GM19463 (cell line): ENCODE data around the gene THTPA.
"Not testable (repeated sequence)": the region's sequence is repeated elsewhere in the genome, so short reads cannot be mapped to it uniquely, and the experiment has no call there.

ENCODE experiments used
- ATAC-seq: cut with Tn5 transposase; IDR thresholded peaks from one replicate; pipeline ENCODE4 v1.9.1; 2021; ENCODE audit warnings: mild to moderate bottlenecking, moderate library complexity; ENCODE audit not compliant: unreplicated experiment

THTPA gene

DNA sequence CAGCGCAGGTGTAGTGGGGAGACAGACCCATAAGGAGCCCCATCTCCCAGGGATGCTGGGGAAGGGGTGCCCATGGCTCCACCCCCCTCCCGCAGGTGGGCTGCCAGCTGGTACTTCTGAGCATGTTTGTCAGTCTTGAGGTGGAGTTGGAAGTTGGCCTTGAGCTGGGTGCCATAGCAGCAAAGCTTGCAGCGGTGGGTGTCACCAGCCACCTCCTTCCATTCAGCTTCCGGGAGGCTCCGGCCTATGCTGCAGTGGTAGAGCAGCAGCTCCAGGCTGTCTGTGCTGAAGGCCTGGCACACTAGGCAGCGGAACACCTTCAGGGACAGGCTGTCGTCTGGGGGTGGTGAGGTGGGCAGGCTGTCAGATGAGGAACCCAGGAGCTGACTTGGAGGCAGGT lies 23.4 kb upstream of the THTPA start:
- no peak for ATAC-seq

DNA sequence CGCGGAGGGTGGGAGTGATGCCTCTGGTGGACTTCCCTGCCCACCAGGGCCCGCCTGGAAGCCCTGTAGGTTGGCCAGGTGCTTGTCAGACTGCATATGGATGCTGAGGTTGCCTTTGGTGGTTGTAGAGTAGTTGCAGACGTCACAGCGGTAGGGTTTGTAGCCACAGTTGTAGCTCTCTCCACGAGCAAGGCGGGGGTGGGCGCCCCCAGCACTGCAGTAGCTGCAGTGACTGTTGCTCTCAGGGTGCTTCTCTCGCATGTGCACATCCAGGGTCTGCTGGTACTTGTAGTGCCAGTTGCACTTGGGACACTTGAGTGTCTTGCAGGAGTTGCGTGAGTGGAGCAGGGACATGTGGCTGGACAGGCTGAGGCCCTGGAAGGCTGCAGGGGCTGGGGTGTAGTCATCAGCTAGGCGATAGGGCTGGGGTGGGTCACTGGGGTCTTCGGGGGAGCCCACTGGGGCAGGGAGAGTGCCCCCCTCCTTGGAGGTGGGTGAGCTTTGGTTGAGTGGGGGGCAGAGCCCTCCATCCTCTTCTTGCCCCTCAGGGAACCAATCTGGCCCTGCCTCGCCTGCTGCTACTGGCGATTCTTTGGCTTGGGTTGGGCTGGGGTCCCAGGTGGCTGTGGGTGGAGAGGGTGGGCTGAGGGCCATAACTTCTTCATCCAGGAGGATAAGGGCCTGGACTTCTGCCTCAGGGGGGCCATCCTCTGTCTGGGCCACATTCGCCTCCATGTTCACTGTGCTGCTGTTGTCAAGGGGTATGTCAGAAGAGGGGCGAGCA lies 22.2 kb upstream of the THTPA start:
- ATAC-seq: no peak

DNA sequence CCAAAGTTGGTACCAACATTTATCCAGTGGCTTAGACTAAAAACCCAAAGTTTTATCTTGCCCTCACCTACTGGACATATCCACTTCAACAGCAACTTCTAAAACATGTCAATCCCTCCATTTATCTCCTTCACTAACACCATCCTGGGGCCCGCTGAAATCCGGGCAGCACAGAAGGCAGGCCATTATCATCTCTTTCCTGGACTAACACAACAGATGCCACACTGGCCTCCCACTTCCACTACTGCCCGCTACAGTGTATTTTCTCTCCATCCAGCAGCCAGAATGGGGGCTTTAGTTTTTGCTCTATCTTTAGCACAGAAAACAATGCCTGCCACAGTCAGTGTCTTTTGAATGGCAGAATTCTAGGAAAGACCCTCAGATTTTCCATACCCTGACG lies 20.1 kb upstream of the THTPA start:
- no peak for ATAC-seq

DNA sequence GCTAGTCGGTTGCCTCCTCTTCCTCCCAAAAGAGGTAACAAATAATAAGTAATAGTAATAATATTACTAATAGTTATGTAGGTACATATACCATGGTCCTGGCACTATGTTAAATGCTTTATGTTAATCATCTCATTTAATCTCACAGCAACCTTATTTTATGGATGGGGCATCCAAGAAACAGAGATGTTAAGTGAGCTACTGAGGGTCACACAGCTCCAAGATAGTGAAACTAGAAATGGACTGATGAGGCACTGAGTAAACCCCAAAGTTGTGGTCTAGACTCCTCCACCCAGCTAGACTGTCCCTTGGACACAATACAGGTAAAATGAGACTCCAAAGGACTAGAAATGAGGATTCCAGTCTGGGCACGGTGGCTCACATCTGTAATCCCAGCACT lies 19.6 kb upstream of the THTPA start:
- ATAC-seq: no peak

DNA sequence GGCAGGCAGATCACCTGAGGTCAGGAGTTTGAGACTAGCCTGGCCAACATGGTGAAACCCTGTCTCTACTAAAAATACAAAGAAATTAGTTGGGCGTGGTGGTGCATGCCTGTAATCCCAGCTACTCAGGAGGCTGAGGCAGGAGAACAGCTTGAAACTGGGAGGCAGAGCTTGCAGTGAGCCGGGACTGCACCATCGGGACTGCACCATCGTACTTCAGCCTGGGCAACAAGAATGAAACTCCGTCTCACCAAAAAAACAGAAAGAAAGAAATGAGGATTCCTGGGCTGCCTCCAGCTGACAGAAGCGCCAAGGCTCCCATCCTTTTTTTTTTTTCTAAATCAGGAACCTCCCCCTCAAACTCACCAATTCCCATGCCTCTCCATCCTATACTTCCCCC lies 19.2 kb upstream of the THTPA start:
- ATAC-seq: not testable (repeated sequence)

DNA sequence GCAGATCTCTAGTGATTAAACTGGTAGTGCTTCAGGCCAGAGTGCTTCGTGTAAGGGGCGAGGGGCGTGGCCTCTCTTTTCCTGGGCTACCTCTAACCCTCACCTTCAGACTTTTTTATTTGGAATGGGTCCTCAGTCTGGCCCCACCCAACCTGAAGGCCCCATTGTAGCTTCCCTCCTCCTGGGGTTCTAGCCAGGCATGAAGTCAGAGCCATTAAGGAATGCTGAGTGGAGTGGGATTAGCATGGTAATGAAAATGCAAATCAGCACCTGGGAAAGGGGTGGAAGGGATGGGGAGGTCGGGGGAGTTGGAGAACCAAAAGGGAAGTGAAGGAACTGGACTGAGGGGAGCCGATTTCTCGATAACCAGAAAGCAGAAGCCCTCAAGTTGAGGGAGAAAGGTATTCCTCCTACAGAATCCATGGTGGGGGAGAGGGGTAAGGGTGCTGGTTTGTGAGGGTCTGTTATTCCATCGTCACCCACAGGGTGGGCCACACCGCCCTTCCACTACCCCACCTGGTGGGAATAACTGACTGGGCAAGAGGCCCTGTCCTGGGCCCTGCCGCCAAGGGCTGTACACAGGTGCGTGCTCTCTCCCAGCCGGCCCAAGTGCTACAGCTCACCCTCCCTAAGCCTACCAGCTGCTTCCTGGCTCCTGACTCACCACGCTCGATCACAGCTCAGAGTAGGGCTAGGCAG lies 18.6 kb upstream of the THTPA start:
- no peak for ATAC-seq

DNA sequence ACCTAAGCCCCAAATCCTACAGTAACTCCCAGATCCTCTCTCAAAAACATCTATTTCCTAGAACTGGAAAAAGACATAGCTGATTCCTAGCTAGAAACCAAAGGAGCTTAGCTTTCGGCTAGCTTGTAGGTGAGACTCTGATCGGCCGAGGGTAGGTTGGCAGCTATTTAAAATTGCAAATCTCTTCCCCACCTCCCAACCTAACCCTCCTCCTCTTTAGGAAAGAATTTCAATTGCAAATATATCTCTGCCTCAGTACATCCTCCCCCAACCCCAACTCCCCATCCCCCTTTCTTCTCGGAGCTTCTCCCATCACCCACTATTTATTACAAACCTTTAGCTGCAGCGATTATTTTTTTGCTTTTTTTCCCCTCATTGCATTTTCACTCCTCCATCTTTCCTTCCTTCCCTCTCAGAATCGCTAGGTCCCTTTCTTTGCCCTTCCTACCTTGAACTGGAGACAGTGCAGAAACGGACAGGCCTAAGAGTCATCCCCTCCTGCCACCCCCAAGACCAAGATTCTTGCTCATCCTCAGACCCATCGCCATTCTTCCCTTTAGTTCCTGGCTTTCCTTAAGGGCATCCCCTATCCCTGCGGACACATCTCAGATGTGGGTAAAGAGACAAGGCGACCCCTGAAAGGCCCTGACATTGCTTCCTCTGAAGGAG lies 17.9 kb upstream of the THTPA start:
- no peak for ATAC-seq

DNA sequence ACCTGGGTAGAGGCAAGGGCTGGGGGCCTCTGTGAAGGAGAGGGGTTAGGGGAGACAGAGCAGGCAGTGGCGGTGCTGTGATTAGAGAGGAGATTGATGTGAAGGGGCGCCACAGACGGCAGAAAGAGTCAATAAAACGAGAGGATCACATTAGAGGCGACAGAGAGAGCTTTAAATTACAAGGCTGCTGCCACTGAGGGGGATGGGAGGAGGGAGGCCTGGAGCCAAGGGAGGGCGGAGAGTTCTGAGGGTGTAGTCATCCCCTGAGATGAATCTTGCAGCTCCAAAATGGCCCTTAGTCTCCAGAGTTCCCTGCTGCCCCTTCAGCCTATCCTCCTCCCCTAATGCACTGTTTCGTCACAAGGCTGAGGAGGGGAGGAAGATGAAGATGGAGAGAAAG lies 17.3 kb upstream of the THTPA start:
- ATAC-seq: no peak

DNA sequence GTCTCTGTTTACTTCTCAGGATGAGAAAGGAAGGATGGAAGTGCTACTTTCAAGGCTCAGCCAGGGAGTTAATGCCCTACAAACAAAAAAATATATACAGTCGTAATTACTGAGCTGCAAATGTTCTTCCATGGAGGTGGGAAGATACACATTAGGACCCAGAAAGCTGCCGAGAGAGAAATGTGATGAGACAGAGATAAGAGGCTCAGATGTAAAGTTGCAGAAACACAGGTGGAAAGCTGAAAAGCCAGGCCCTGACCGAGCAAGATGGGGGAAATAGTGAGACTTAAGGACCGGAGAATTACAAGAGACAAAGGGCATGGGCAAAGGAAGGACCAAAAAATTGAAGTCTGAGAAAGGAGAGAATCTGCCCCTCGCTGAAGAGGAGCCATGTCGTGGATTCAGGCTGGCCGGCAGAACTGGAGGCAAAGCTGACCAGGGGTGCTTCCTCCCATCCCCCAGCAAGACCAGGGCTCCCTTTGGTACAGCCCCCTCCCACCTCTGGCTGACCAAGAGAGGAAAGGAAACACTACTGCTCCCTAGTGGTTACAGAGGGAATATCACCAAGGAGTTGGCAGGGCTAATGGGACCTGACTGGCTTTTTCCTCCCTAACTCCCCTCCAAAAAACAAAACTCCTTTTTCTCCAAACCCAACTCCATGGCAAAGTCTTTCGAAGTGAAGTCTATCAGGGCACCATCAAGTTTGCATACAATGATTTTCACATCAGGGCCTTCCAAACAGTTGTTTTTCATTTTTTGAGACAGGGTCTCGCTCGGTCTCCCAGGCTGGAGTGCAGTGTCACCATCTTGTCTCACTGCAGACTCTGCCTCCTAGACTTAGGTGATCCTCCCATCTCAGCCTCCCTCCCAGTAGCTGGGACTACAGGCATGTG lies 16.6 kb upstream of the THTPA start:
- peak; percentile 57 for ATAC-seq

DNA sequence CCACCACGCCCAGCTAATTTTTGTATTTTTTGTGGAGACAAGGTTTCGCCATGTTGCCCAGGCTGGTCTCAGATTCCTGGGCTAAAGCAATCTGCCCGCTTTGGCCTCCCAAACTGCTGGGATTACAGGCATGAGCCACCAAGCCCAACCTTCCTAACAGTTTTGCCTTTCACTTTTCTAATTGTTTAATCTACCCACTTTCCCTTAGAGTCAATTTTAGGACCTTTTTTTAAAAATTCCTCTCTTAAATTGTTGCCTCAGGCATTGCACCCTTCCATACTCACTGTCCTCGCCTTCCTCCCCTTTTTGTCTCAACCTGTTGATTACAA lies 16.0 kb upstream of the THTPA start:
- no peak for ATAC-seq

DNA sequence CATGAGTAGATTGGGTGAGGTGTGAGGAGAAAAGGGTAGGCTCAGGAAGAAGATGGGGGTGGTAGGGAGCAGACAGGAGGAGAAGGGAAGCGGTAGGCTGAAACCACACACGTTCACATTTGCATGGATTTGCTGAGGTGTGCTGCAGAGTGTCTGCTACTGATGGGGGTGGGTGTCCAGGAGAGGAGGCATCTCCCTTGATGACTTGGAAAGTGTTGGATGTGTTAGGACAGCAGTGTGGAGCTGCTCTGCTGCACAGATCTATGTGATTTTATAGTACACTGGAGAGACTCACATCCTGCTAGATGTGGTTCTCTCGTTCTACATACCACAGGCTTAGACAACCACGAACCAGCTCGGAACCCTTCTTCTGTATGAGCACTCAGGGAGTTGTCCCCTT lies 13.8 kb upstream of the THTPA start:
- ATAC-seq: no peak

DNA sequence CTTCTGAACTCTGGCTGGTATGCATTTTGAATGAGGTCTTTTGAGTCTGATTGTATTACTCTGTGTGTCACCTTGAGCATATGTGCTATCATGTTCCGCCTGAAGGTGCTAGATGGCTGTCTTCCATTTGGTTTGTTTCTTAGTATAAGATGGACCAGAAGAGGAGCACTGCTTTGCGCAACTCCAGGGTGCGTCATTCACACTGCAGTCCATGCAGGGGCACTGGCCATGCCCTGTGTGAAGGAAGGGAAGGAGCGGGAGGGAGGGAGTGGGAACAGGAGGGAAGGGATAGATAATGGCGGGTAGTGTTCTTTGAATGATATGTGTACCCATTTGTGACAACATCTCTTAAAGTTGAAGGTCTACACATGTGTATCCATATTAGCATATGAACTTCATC lies 12.7 kb upstream of the THTPA start:
- no peak for ATAC-seq

DNA sequence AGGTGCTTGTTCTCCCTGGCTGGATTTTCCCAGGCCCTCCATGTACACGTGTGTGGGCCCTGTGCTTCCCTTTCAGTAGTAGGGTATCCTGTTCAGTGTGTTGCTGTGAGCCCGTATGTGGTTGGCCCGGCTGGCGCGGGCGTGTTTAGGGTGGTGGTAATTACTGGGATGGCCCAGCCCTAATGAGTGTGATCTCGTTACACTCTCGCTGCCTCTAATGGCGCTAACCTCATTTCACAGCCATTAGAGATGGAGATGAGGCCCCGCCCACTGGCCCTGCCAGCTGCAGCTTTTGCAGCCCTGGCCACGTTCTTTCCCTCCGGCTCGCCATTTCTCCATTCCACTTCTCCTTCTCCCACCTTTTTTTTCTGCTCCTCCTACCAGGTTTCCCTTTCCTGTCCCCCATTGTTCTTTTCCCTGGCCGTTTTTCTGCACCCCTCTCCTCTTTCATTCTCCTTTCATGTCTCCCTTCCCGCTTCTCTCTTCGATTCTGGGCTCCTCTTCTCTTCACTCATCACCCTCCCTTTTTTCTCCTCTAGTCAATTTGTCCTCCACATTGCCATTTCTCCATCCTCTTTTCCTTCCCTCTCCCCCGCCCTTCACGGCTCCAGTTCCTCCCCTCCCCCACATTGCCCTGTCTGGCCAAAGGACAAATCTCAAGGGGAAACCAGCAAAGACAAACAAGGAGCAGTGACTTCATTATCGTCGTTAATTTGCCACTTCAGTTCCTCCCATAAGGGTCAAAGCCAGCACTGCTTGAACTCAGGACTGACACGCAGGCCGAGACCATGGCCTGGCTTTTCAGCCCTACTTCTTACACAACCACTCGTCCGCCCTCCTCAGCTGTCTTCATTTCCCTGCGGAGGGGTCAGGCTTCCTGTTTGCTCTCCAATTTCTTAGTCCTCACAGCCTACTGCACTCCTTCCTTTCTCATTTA lies 11.3 kb upstream of the THTPA start:
- ATAC-seq: no peak

DNA sequence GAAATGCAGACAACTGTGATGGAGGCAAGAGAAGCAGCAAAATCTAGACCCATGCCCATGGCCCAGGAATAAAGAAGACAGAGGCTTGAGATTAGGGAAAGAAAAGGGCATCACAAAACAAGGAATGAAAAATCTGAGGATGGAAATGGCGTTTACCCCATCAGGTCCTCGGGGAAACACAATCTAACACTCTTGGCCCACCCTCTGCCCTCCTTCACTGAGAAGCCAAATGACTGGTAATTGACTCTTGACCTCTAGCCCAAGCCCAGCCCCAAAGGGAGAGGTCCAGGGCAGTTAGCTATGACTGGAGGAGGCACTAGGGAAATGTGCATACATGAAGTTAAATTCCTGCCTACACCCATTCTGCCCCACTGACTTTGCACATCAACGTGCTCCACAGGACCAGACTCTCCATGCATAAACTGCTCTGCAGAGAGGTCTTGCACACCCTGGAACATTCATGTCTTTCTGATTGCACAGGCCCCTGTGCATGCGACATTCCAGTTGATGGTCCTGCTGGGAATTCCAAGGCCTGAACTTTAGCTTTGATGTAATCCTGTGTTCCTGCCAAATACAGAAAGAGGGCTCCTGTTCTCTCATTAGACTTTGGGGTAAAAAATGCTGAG lies 10.2 kb upstream of the THTPA start:
- no peak for ATAC-seq

DNA sequence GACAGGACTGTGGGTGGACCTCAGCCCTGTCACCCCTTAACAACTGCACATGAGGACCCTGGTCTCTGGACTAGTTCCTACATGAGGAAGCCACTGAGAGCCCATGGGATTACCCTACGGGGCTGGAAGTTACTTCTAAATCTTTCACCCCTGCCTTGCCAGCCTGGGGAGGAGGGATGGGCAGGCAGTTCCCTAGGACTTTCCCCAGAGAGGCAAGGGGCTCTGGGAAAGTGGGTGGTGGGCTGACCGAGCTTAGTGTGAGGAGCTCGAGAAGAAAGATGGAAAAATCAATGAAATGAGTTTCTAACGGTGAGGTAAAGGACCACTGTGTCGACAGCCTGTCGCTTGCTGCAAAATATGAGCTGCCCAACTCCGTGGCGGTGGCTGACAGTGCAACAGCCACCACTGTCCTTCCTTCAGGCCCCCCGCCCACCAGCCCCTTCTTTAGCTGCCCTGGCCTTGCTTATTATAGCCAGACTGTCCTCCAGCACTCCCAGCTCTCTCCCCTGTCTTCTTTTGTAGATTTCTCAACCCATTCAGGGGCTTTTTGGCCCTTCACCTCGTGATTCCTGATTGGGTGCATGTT lies 9.5 kb upstream of the THTPA start:
- ATAC-seq: no peak

DNA sequence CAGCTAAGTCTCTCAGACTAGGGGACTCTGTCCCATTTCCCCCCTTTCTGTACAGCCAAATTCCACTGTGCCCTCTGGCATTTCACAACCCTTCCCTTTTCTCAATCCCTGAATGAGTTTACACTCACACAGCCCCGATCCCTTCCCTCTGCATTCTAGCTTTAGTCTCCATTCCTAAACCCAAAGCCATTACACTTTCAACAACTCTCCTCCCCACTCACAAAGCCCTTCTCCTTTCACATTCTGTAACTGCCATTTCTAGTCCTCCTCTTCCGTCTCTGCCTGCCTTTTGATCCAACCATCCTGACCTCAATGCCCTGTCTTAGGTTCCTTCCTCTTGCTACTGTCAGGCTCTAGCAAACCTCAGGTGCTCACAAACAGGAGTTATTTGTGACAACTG lies 8.1 kb upstream of the THTPA start:
- ATAC-seq: no peak

DNA sequence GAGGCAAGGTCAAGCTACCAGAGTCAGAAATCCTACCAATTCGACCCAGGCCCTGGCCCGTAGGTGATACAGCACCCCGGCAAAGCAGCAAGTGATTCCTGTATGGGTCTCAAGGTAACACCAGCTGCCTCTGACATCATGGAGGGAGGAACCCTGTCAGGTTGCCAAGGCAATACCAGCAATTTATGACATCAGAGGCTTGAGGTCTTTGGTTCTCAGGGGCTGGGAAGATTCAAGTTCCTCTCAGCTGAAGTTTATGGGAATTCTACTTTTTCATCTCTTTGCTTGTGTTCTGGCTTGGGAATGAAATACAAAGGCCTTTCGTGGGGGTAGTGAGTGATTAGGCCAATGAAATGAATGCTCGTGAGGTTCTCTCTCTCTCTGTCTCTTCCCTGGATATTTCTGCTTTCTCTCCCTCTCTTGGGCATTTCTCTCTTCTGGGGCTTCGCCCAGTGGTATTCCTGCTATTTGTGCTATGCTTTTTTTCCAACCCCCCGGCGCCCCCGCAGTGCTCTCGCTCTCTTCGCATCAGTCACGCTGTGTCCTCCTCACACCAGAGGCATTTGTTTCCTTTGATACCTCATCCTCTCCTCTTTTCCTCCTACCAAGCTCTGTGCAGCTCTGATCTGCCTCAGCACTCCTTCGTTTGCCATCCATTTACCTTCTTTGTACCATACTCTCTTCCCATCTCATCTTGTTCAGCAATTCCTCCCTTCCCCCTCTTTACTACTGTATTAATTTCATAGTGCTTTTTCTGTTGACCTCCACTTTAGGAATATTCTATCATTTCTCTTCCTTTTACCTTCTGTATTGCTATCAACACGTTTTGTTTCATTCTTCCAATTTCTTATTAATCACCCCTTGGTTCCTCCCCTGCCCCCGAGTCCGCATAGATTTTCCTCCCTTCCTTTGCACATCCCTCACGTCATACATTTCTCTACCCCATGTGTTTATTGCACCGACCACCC lies 7.4 kb upstream of the THTPA start:
- no peak for ATAC-seq

DNA sequence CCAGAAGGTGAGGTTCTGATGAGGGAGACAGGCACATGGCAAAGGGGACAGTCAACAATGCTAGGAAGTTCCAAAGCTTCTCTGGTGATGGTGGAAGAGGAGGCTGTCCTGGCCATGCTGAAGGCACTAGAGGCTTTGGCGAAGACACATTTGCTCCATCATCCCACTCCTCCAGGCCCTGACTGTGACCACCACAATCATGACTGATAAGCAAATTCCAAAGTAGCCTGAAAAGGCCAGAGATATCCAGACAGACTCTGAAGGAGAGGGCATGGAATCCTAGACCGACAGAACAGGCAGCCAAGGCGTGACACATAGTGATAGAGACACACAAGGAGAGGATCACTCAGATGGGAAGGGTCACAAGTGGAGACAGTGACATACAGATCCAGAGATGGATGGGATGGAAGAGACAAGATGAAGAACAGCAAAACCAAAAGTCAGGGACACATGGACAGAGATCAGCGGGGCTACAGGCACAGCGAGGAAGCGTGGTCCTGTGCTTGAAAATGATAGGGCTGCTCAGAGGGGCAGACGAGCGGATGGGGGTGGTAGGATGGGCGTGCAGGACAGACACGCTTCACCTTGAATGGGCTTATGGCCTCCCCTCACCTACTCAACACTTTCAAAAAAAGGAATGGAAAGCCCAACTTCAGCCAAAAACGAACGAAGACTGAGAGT lies 5.8 kb upstream of the THTPA start:
- ATAC-seq: no peak
